PC-3 (cell line): ENCODE results near the gene CACNG1. TPM values are rescaled to one million over a fixed set of nuclear protein-coding genes. Genes with fewer than 3 reads are reported as not detected.

Experiments used
- ATAC-seq: fragments of 200-7000 bp; cut with Tn5 transposase; 2 replicates; pipeline ENCODE4 v1.9.1; 2020; ENCODE audit warnings: mild to moderate bottlenecking, moderate library complexity
- BruUV-seq: library from RNA; stranded (reverse); fragments of 400-500 nt; replicated peaks from 2 replicates; lab custom pipeline; 2021; lab: Mats Ljungman, UMichigan
- CTCF ChIA-PET: fragments of 300-600 bp; sonication (Branson Sonifier 250); formaldehyde crosslinking; loops from one replicate; lab custom pipeline; 2022; ENCODE audit warnings: antibody characterized with exemption; lab: Charles Lee
- POLR2A ChIA-PET: fragments of 300-600 bp; sonication (Branson Sonifier 250); formaldehyde crosslinking; loops from one replicate; lab custom pipeline; 2022; ENCODE audit warnings: antibody characterized with exemption; ENCODE audit not compliant: unreplicated experiment; lab: Charles Lee
- DNase-seq: peaks from one replicate; pipeline ENCODE4 v3.0.0-alpha.2; 2015
- H2AFZ ChIP-seq: fragments of 300-600 bp; sonication (generic); 2 replicates; pipeline ENCODE4 v1.6.0; 2016; ENCODE audit warnings: antibody characterized with exemption, low read length
- H3F3A ChIP-seq: fragments of 300-600 bp; sonication (generic); one replicate; pipeline ENCODE4 v1.6.0; 2017; ENCODE audit warnings: antibody characterized with exemption, low read length, control low read depth, mild to moderate bottlenecking; ENCODE audit not compliant: unreplicated experiment
- H3K27ac ChIP-seq: fragments of 300-600 bp; sonication (generic); 2 replicates; pipeline ENCODE4 v1.5.1; 2016; ENCODE audit warnings: mild to moderate bottlenecking, low read length
- H3K27me3 ChIP-seq: fragments of 300-600 bp; sonication (generic); 2 replicates; pipeline ENCODE4 v1.6.1; 2016; ENCODE audit warnings: low read length, mixed read lengths
- H3K36me3 ChIP-seq: fragments of 300-600 bp; sonication (generic); 2 replicates; pipeline ENCODE4 v1.6.1; 2016; ENCODE audit warnings: low read depth, mixed run types, low read length, mixed read lengths
- H3K4me1 ChIP-seq: fragments of 300-600 bp; sonication (generic); 2 replicates; pipeline ENCODE4 v1.5.1; 2016; ENCODE audit warnings: low read length; ENCODE audit not compliant: insufficient read depth
- H3K4me2 ChIP-seq: fragments of 300-600 bp; sonication (generic); 2 replicates; pipeline ENCODE4 v1.6.0; 2016; ENCODE audit warnings: low read length
- H3K4me3 ChIP-seq: fragments of 300-600 bp; sonication (generic); 2 replicates; pipeline ENCODE4 v1.5.1; 2016; ENCODE audit warnings: mild to moderate bottlenecking, low read length, mixed read lengths
- H3K79me2 ChIP-seq: fragments of 300-600 bp; sonication (generic); 2 replicates; pipeline ENCODE4 v1.6.1; 2017; ENCODE audit warnings: low read length, mixed read lengths
- H3K9ac ChIP-seq: fragments of 300-600 bp; sonication (generic); 2 replicates; pipeline ENCODE4 v1.6.0; 2016; ENCODE audit warnings: mild to moderate bottlenecking, low read length
- H3K9me2 ChIP-seq: fragments of 300-600 bp; sonication (generic); replicated peaks from 2 replicates; pipeline ENCODE4 v1.6.1; 2016; ENCODE audit warnings: mixed run types, low read length, mixed read lengths
- H3K9me3 ChIP-seq: fragments of 300-600 bp; sonication (generic); 2 replicates; pipeline ENCODE4 v1.6.1; 2016; ENCODE audit warnings: low read length, mixed read lengths
- H4K20me1 ChIP-seq: fragments of 300-600 bp; sonication (generic); 2 replicates; pipeline ENCODE4 v1.6.1; 2016; ENCODE audit warnings: low read length, mixed read lengths
- CTCF ChIP-seq: fragments of 300-600 bp; sonication (generic); conservative IDR thresholded peaks from 2 replicates; pipeline ENCODE4 v1.5.1; 2017; ENCODE audit warnings: antibody characterized with exemption, low read depth, mild to moderate bottlenecking, low read length
- EZH2 ChIP-seq: fragments of 300-600 bp; sonication (generic); IDR thresholded peaks from one replicate; pipeline ENCODE4 v1.6.1; 2017; ENCODE audit warnings: antibody characterized with exemption, mild to moderate bottlenecking, low read length; ENCODE audit not compliant: unreplicated experiment
- EZH2phosphoT487 ChIP-seq: fragments of 300-600 bp; sonication (generic); IDR thresholded peaks from 2 replicates; pipeline ENCODE4 v1.6.1; 2018; ENCODE audit warnings: mild to moderate bottlenecking, antibody characterized with exemption, low read length, borderline replicate concordance
- intact Hi-C: fragments of 100-400 bp; cut with micrococcal nuclease; formaldehyde crosslinking; loops from 2 replicates; pipeline ENCODE4 v1.9.0; 2023
- total RNA-seq: library from RNA; depleted of rRNA; stranded (reverse); fragments of >200 nt; gene quantifications from 2 replicates; pipeline ENCODE4 v1.2.3, GENCODE V29; 2014

Gene CACNG1
- total RNA-seq, 1 experiment from 2014 or later, result not detected

- ChIA-PET POLR2A (no interaction called here), CTCF (no interaction called here)
- H3K36me3 ChIP-seq, result no peaks in the 10 kb centered on the region
- H3K9ac ChIP-seq, result no peak overlapping the region
- H4K20me1 ChIP-seq, result no peaks in the 10 kb centered on the region
- no peak overlapping the region for H2AFZ ChIP-seq
- BruUV-seq, result no TSS peak
- no peak overlapping the region for H3K27ac ChIP-seq
- ATAC-seq (no peak), DNase-seq (no peak)
- no peak overlapping the region for H3K4me3 ChIP-seq
- H3K79me2 ChIP-seq, result no peaks in the 10 kb centered on the region
- no peaks in the 10 kb centered on the region for H3F3A ChIP-seq
- no peak for TF ChIP-seq EZH2
- TF ChIP-seq CTCF, result no peak
- TF ChIP-seq EZH2phosphoT487, result no peak
- no peaks in the 10 kb centered on the region for H3K9me2 ChIP-seq
- no peak overlapping the region for H3K4me2 ChIP-seq
- peaks cover 10% of the 10 kb centered on the region; the same call in 1 of the 2 replicates for H3K9me3 ChIP-seq
- H3K27me3 ChIP-seq, result no peaks in the 10 kb centered on the region
- H3K4me1 ChIP-seq, result no peaks in the 10 kb centered on the region
- intact Hi-C loops, result no loop called here
These were observed 8.5 kb downstream of the CACNG1 start for GRCh38 chr17:67052720-67053437.

- ATAC-seq (no peak), DNase-seq (no peak)
- Histone ChIP-seq H3K36me3 (no peaks in the 10 kb centered on the region), H3K4me1 (no peaks in the 10 kb centered on the region), H3F3A (no peaks in the 10 kb centered on the region), H3K9ac (no peak overlapping the region), H3K27ac (no peak overlapping the region), H3K9me3 (peaks cover 9% of the 10 kb centered on the region; the same call in 1 of the 2 replicates), H3K4me2 (no peak overlapping the region), H3K79me2 (no peaks in the 10 kb centered on the region), H4K20me1 (no peaks in the 10 kb centered on the region), H2AFZ (no peak overlapping the region), H3K4me3 (no peak overlapping the region), H3K9me2 (no peaks in the 10 kb centered on the region), H3K27me3 (no peaks in the 10 kb centered on the region)
- intact Hi-C loops, result no loop called here
- no peak for TF ChIP-seq EZH2
- TF ChIP-seq CTCF, result no peak
- no peak for TF ChIP-seq EZH2phosphoT487
- no TSS peak for BruUV-seq
- ChIA-PET CTCF (no interaction called here), POLR2A (interaction anchor here (0.7 kb wide), 1 partner anchor 208 kb away, joined by 3 read pairs; no protein-coding TSS in a partner anchor)
These were observed 9.2 kb downstream of the CACNG1 start for GRCh38 chr17:67053438-67054000.
